Ectodermal cell (in vitro differentiated cells): ENCODE measurements around the gene PRR5.

Source experiments
- H3K27ac ChIP-seq: 2 replicates; pipeline ENCODE4 v1.7.0; 2013; ENCODE audit warnings: mild to moderate bottlenecking, low read depth, low read length; ENCODE audit not compliant: insufficient read depth, poor library complexity, severe bottlenecking
- H3K27me3 ChIP-seq: 2 replicates; pipeline ENCODE4 v1.7.0; 2013; ENCODE audit warnings: mild to moderate bottlenecking, low read length; ENCODE audit not compliant: insufficient read depth, control insufficient read depth, poor library complexity, severe bottlenecking
- H3K36me3 ChIP-seq: one replicate; pipeline ENCODE4 v1.7.0; 2013; ENCODE audit warnings: low read length; ENCODE audit not compliant: control insufficient read depth, insufficient read depth
- H3K4me1 ChIP-seq: one replicate; pipeline ENCODE4 v1.7.0; 2013; ENCODE audit warnings: low read length; ENCODE audit not compliant: control insufficient read depth, insufficient read depth
- H3K4me3 ChIP-seq: 2 replicates; pipeline ENCODE4 v1.7.0; 2013; ENCODE audit warnings: low read depth, low read length, control low read depth; ENCODE audit not compliant: insufficient read depth
- H3K9me3 ChIP-seq: 2 replicates; pipeline ENCODE4 v1.7.0; 2013; ENCODE audit warnings: mild to moderate bottlenecking, low read length, moderate library complexity; ENCODE audit not compliant: control insufficient read depth
- whole genome bisulfite sequencing, 2 experiments: methylation state at CpG; one replicate each; pipeline ENCODE4 v1.1.7; 2013; ENCODE audit warnings: missing lambda C conversion rate in 2 of 2; 5-methylcytosine and 5-hydroxymethylcytosine counted together

The PRR5 gene

GRCh38 chr22:44727709-44728108, 25.7 kb downstream of the PRR5 start:
- Histone ChIP-seq H3K4me1 (peaks cover 18% of the 10 kb centered on the region), H3K4me3 (no peak overlapping the region), H3K27me3 (no peaks in the 10 kb centered on the region), H3K9me3 (no peaks in the 10 kb centered on the region), H3K36me3 (no peaks in the 10 kb centered on the region), H3K27ac (no peak overlapping the region)
- 87 to 88% methylated on average over 13 of the region's 13 CpGs for WGBS, 2 experiments

GRCh38 chr22:44728761-44729324, 26.8 kb downstream of the PRR5 start:
- WGBS, 2 experiments, result 91 to 93% methylated on average over 21 of the region's 21 CpGs
- H3K4me1 ChIP-seq, result peaks cover 15% of the 10 kb centered on the region
- H3K9me3 ChIP-seq, result no peaks in the 10 kb centered on the region
- no peak overlapping the region for H3K27ac ChIP-seq
- H3K4me3 ChIP-seq, result no peak overlapping the region
- no peaks in the 10 kb centered on the region for H3K36me3 ChIP-seq
- no peaks in the 10 kb centered on the region for H3K27me3 ChIP-seq

DNA sequence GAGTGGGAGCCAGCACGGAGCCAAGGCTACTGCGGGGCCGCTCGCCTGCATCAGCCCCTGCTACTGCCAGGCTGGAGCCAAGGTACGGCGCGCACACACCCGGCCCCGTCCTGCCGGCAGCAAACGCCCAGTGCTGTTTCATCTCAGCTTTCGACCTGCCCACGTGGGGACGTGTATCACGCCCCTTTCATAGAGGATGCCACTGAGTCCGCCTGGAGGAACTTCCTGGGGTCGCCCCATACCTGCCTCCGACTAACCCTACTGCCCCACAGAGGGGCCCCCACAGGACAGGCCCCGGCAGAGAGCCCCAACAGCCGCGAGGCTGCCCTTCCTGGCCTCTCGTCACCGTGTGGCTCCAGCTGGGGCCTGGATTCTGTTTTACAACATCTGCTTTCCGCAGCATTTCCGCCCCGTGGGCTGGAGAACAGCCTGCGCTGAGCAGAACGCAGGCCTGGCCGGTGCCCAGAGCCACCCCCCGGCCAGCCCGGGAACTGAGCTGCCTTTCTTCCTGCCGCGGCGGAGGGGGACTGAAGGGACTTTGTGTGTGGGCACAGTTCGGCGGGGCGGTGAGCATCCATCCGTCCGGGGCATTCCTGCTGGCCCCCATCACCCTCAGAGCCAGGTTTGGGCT, 27.5 kb downstream of the PRR5 start:
- Histone ChIP-seq H3K4me1 (peaks cover 15% of the 10 kb centered on the region), H3K27me3 (no peaks in the 10 kb centered on the region), H3K27ac (no peak overlapping the region), H3K9me3 (no peaks in the 10 kb centered on the region), H3K36me3 (no peaks in the 10 kb centered on the region), H3K4me3 (no peak overlapping the region)
- WGBS, 2 experiments, result 93% methylated on average over 39 of the region's 39 CpGs

GRCh38 chr22:44730022-44730393, 28.0 kb downstream of the PRR5 start:
- 91 to 92% methylated on average over 14 of the region's 14 CpGs for WGBS, 2 experiments
- H3K27me3 ChIP-seq, result no peaks in the 10 kb centered on the region
- no peaks in the 10 kb centered on the region for H3K36me3 ChIP-seq
- H3K9me3 ChIP-seq, result no peaks in the 10 kb centered on the region
- no peak overlapping the region for H3K27ac ChIP-seq
- no peak overlapping the region for H3K4me3 ChIP-seq
- H3K4me1 ChIP-seq, result peaks cover 15% of the 10 kb centered on the region

GRCh38 chr22:44730490-44731356, 28.7 kb downstream of the PRR5 start:
- no peak overlapping the region for H3K27ac ChIP-seq
- H3K4me3 ChIP-seq, result no peak overlapping the region
- H3K27me3 ChIP-seq, result no peaks in the 10 kb centered on the region
- peaks cover 15% of the 10 kb centered on the region for H3K4me1 ChIP-seq
- WGBS, 2 experiments, result 93 to 94% methylated on average over 19 of the region's 19 CpGs
- no peaks in the 10 kb centered on the region for H3K36me3 ChIP-seq
- H3K9me3 ChIP-seq, result no peaks in the 10 kb centered on the region

- H3K27ac ChIP-seq, result no peak overlapping the region
- no peaks in the 10 kb centered on the region for H3K27me3 ChIP-seq
- no peaks in the 10 kb centered on the region for H3K36me3 ChIP-seq
- no peak overlapping the region for H3K4me3 ChIP-seq
- no peaks in the 10 kb centered on the region for H3K9me3 ChIP-seq
- H3K4me1 ChIP-seq, result peaks cover 15% of the 10 kb centered on the region
- 85% methylated on average over 7 of the region's 7 CpGs for WGBS, 2 experiments
Observed at GRCh38 chr22:44731357-44731970, 29.5 kb downstream of the PRR5 start.

- H3K9me3 ChIP-seq, result no peaks in the 10 kb centered on the region
- H3K27me3 ChIP-seq, result no peaks in the 10 kb centered on the region
- peaks cover 15% of the 10 kb centered on the region for H3K4me1 ChIP-seq
- H3K36me3 ChIP-seq, result no peaks in the 10 kb centered on the region
- WGBS, 2 experiments, result 85 to 88% methylated on average over 21 of the region's 21 CpGs
- no peak overlapping the region for H3K4me3 ChIP-seq
- no peak overlapping the region for H3K27ac ChIP-seq
Observed at GRCh38 chr22:44732017-44732561, 30.1 kb downstream of the PRR5 start.

- Histone ChIP-seq H3K9me3 (no peaks in the 10 kb centered on the region), H3K4me1 (peaks cover 15% of the 10 kb centered on the region), H3K4me3 (no peak overlapping the region), H3K27ac (no peak overlapping the region), H3K36me3 (no peaks in the 10 kb centered on the region), H3K27me3 (no peaks in the 10 kb centered on the region)
- 87% methylated on average over 27 of the region's 27 CpGs for WGBS, 2 experiments
Observed at GRCh38 chr22:44732661-44733060, 30.7 kb downstream of the PRR5 start.

DNA sequence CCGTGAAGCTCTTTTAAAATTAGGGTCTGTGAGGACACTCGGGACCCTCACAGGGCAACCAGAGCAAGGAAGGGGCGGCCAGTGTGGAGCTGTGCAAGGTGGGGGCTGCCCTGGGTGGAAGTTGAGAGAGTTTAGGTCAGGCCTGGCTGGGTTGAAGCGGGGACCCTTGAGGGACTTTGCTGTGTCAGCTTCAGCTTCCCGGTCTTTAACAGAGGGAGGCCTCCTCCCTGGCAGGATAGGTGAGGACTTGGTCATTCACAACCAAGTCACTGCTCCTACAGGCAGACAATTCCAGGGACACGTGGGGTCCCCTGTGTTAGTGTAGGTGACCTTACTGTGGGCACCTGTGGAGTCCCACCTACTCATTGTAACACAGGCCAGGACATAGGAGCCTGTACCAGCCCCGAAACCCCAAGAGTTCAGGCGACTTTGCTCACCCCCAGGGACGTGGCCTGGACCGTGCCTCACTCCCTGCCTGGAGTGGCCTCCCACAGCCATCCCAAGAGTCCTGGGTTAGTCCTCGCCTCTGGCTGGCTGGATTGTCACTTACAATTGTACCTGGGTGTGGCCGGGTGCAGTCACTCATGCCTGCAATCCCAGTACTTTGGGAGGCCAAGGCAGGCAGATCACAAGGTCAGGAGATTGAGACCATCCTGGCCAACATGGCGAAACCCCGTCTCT, 31.6 kb downstream of the PRR5 start:
- Histone ChIP-seq H3K27ac (no peak overlapping the region), H3K36me3 (no peaks in the 10 kb centered on the region), H3K4me3 (no peak overlapping the region), H3K27me3 (no peaks in the 10 kb centered on the region), H3K9me3 (no peaks in the 10 kb centered on the region), H3K4me1 (peaks cover 15% of the 10 kb centered on the region)
- WGBS, 2 experiments, result 88 to 90% methylated on average over 14 of the region's 14 CpGs
